ENCODE data around the gene CCDC106. TPM values are rescaled to one million over a fixed set of nuclear protein-coding genes. Genes with fewer than 3 reads are reported as not detected.

Gene CCDC106
- total RNA-seq, 2 experiments from 2014 or later, result 8.3 to 8.8 TPM

DNA sequence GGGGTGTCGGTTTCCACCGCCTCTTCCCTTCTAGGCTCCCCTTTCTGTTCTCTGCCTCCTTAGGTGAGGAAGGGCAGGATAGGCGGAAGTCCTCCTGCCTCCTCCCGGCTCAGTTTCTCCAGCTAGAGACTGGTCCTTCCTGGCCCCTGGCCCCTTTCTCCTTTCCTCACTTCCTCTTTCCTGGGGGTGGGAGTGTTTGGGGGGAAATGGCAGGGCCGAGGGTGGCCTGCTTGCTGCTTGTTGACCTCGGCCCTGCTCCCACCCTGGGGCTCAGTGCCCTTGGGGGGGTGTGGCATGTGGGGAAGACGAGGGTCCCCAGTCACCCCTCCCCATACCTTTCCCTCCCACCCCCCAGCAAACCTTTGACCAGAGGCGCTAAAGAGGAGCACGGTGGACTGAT lies 11.8 kb downstream of the CCDC106 start:
- Mint-ChIP-seq H3K4me1 (peaks cover 42% of the 10 kb centered on the region), H3K27ac (no peak overlapping the region), H3K36me3 (ENCODE audit: low read depth) (peaks cover 50% of the 10 kb centered on the region), H3K9me3 (no peaks in the 10 kb centered on the region), H3K4me3 (no peak overlapping the region), H3K27me3 (no peaks in the 10 kb centered on the region)
- ChIA-PET POLR2A (no interaction called here), CTCF (no interaction called here)
- DNase-seq, result no peak

GRCh38 chr19:55660404-55660803 lies 12.4 kb downstream of the CCDC106 start:
- H3K27ac Mint-ChIP-seq, result no peak overlapping the region
- peaks cover 42% of the 10 kb centered on the region for H3K4me1 Mint-ChIP-seq
- H3K36me3 Mint-ChIP-seq (ENCODE audit: low read depth), result peaks cover 51% of the 10 kb centered on the region
- H3K27me3 Mint-ChIP-seq, result no peaks in the 10 kb centered on the region
- ChIA-PET POLR2A (no interaction called here), CTCF (no interaction called here)
- DNase-seq, result no peak
- no peak overlapping the region for H3K4me3 Mint-ChIP-seq
- H3K9me3 Mint-ChIP-seq, result no peaks in the 10 kb centered on the region

DNA sequence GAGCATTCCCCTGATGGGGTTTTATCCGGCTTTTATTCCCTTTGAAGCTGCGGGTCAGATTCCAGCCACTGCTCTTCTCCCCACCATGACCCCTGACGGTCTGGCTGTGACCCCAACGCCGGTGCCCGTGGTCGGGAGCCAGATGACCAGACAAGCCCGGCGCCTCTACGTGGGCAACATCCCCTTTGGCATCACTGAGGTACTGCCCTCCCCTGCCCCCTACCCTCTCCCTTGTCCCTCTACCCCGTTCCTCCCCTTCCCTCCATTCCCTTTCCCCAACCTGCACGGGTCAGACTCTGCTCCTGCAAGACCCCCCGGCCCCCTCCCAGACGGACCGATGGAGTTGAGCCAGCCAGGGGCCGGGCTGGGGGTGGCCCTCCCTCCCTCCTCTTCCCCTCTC lies 13.0 kb downstream of the CCDC106 start:
- CTCF ChIA-PET, result no interaction called here
- no peaks in the 10 kb centered on the region for H3K27me3 Mint-ChIP-seq
- peaks cover 38% of the 10 kb centered on the region for H3K4me1 Mint-ChIP-seq
- H3K4me3 Mint-ChIP-seq, result no peak overlapping the region
- POLR2A ChIA-PET, result no interaction called here
- H3K27ac Mint-ChIP-seq, result no peak overlapping the region
- DNase-seq, result no peak
- peaks cover 49% of the 10 kb centered on the region for H3K36me3 Mint-ChIP-seq (ENCODE audit: low read depth)
- no peaks in the 10 kb centered on the region for H3K9me3 Mint-ChIP-seq

DNA sequence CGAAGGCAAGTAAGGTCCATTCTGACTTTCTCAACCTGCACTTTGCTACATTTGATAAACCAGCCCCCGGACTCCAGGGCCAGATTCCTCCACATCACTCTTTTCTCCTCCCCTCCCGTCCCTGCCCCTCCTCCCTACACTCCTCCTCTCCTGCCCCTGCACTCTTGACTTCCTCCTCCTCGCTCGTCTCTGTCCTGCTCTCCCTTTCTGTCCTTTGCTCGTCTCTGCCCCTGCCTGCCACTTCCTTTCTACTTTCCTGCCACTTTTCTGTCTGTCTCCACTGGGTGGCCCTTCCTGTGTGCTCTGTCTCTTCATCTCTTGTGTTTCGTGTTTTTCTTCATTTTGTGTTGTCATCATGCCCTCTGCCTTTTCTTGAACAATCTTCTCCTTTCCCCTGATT lies 13.8 kb downstream of the CCDC106 start:
- CTCF ChIA-PET, result no interaction called here
- no peak for DNase-seq
- H3K4me1 Mint-ChIP-seq, result peaks cover 30% of the 10 kb centered on the region
- no peaks in the 10 kb centered on the region for H3K9me3 Mint-ChIP-seq
- H3K36me3 Mint-ChIP-seq (ENCODE audit: low read depth), result peaks cover 48% of the 10 kb centered on the region
- H3K4me3 Mint-ChIP-seq, result no peak overlapping the region
- POLR2A ChIA-PET, result no interaction called here
- H3K27me3 Mint-ChIP-seq, result no peaks in the 10 kb centered on the region
- peak overlapping the region; percentile 47 for H3K27ac Mint-ChIP-seq

- no peaks in the 10 kb centered on the region for H3K27me3 Mint-ChIP-seq
- CTCF ChIA-PET, result interaction anchor here (0.5 to 1.8 kb wide), 5 partner anchors 9 to 1716 kb away, joined by 3 to 5 read pairs (median 4); partner anchors contain the start of gene U2AF2
- peaks cover 53% of the 10 kb centered on the region for H3K36me3 Mint-ChIP-seq (ENCODE audit: low read depth)
- H3K9me3 Mint-ChIP-seq, result no peaks in the 10 kb centered on the region
- H3K27ac Mint-ChIP-seq, result no peak overlapping the region
- H3K4me3 Mint-ChIP-seq, result no peak overlapping the region
- peaks cover 15% of the 10 kb centered on the region for H3K4me1 Mint-ChIP-seq
- DNase-seq, result no peak
- POLR2A ChIA-PET, result no interaction called here
Measured at GRCh38 chr19:55663846-55664536, 16.0 kb downstream of the CCDC106 start.

- peaks cover 62% of the 10 kb centered on the region for H3K36me3 Mint-ChIP-seq (ENCODE audit: low read depth)
- no peak overlapping the region for H3K27ac Mint-ChIP-seq
- peaks cover 14% of the 10 kb centered on the region for H3K4me1 Mint-ChIP-seq
- no peak overlapping the region for H3K4me3 Mint-ChIP-seq
- H3K9me3 Mint-ChIP-seq, result no peaks in the 10 kb centered on the region
- no peaks in the 10 kb centered on the region for H3K27me3 Mint-ChIP-seq
- DNase-seq, result no peak
- ChIA-PET CTCF (interaction anchor here (0.9 to 2.5 kb wide), 4 partner anchors 9 to 27 kb away, joined by 4 to 11 read pairs (median 6); partner anchors contain the start of gene U2AF2), POLR2A (no interaction called here)
Measured at GRCh38 chr19:55666343-55667005, 18.5 kb downstream of the CCDC106 start.

DNA sequence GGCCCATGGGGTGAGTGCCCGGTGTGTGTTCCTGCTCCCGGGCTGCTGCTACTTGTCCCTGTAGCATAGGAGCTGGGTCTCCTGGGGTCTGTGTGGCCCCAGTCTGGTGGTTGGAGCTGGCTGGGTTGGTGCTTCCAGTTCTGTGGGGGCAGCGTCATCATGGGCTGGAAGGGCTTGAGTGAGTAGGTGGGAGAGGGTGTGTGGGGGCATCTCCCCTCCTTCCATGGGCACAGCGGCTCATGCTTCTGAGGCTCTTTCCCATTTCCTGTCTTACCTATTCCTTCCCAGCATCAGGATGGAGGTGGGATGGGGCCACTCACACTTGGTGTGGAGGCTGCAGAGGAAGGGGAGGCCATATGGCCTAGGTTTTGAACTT lies 19.0 kb downstream of the CCDC106 start:
- POLR2A ChIA-PET, result no interaction called here
- H3K4me3 Mint-ChIP-seq, result no peak overlapping the region
- H3K36me3 Mint-ChIP-seq (ENCODE audit: low read depth), result peaks cover 57% of the 10 kb centered on the region
- DNase-seq, result no peak
- H3K27ac Mint-ChIP-seq, result no peak overlapping the region
- CTCF ChIA-PET, result interaction anchor here (2.5 kb wide), 1 partner anchor 13 kb away, joined by 11 read pairs; the partner anchor contains the start of gene U2AF2
- H3K4me1 Mint-ChIP-seq, result peaks cover 10% of the 10 kb centered on the region
- H3K27me3 Mint-ChIP-seq, result no peaks in the 10 kb centered on the region
- H3K9me3 Mint-ChIP-seq, result no peaks in the 10 kb centered on the region

DNA sequence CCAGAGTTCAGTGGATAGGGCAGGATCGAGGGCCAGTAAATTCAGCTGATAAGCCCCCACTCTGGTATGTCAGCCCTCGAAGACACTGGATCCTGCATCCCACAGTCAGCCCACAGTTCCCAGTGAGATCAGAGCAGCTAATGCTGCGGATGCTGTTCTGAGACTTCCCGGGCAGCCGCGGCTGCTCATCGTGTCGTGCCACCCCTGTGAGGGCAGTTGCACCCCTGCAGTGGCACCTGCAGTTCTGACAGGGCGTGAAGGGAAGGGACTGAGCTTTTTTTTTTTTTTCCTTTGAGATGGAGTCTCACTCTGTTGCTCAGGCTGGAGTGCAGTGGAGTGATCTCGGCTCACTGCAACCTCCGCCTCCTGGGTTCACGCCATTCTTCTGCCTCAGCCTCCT lies 19.5 kb downstream of the CCDC106 start:
- POLR2A ChIA-PET, result no interaction called here
- CTCF ChIA-PET, result interaction anchor here (2.5 kb wide), 1 partner anchor 13 kb away, joined by 11 read pairs; the partner anchor contains the start of gene U2AF2
- Mint-ChIP-seq H3K4me3 (no peak overlapping the region), H3K9me3 (no peaks in the 10 kb centered on the region), H3K36me3 (ENCODE audit: low read depth) (peaks cover 58% of the 10 kb centered on the region), H3K27ac (no peak overlapping the region), H3K4me1 (peaks cover 12% of the 10 kb centered on the region), H3K27me3 (no peaks in the 10 kb centered on the region)
- no peak for DNase-seq

DNA sequence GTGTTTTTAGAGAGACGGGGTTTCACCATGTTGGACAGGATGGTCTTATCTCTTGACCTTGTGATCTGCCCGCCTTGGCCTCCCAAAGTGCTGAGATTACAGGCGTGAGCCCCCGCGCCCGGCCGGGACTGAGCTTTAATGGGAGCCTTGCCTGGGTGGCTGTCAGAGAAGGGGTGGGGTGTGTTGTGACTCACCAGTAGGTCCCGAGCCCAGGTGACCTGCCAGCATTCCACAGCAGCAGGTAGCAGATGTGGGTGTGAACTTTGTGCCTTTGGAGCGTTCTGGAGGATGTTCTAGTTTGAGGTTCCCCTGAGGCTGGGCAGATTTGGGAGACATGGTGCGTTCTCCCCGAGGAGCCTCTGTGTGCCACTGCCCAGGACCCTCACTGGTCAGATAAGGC lies 19.9 kb downstream of the CCDC106 start:
- Mint-ChIP-seq H3K27me3 (no peaks in the 10 kb centered on the region), H3K27ac (peak overlapping the region; percentile 25), H3K36me3 (ENCODE audit: low read depth) (peaks cover 54% of the 10 kb centered on the region), H3K4me3 (no peak overlapping the region), H3K9me3 (no peaks in the 10 kb centered on the region), H3K4me1 (peaks cover 8% of the 10 kb centered on the region)
- POLR2A ChIA-PET, result no interaction called here
- CTCF ChIA-PET, result interaction anchor here (0.7 to 2.5 kb wide), 2 partner anchors 13 to 143 kb away, joined by 3 to 11 read pairs; partner anchors contain the start of gene U2AF2
- DNase-seq, result no peak

- no peak overlapping the region for H3K27ac Mint-ChIP-seq
- no peaks in the 10 kb centered on the region for H3K27me3 Mint-ChIP-seq
- CTCF ChIA-PET, result interaction anchor here (0.5 to 1.0 kb wide), 4 partner anchors 12 to 142 kb away, joined by 3 to 5 read pairs (median 4); no protein-coding TSS in a partner anchor
- H3K4me3 Mint-ChIP-seq, result no peak overlapping the region
- DNase-seq, result no peak
- no peaks in the 10 kb centered on the region for H3K9me3 Mint-ChIP-seq
- peaks cover 14% of the 10 kb centered on the region for H3K4me1 Mint-ChIP-seq
- POLR2A ChIA-PET, result no interaction called here
- H3K36me3 Mint-ChIP-seq (ENCODE audit: low read depth), result peaks cover 50% of the 10 kb centered on the region
Measured at GRCh38 chr19:55668603-55669348, 20.8 kb downstream of the CCDC106 start.

GRCh38 chr19:55669418-55670279 lies 21.6 kb downstream of the CCDC106 start:
- Mint-ChIP-seq H3K4me1 (peaks cover 18% of the 10 kb centered on the region), H3K27ac (peak overlapping the region; percentile 36), H3K9me3 (no peaks in the 10 kb centered on the region), H3K27me3 (no peaks in the 10 kb centered on the region), H3K36me3 (ENCODE audit: low read depth) (peaks cover 46% of the 10 kb centered on the region), H3K4me3 (no peak overlapping the region)
- DNase-seq, result no peak
- ChIA-PET CTCF (interaction anchor here (0.5 to 1.0 kb wide), 2 partner anchors 13 to 16 kb away, joined by 3 to 5 read pairs; no protein-coding TSS in a partner anchor), POLR2A (no interaction called here)

DNA sequence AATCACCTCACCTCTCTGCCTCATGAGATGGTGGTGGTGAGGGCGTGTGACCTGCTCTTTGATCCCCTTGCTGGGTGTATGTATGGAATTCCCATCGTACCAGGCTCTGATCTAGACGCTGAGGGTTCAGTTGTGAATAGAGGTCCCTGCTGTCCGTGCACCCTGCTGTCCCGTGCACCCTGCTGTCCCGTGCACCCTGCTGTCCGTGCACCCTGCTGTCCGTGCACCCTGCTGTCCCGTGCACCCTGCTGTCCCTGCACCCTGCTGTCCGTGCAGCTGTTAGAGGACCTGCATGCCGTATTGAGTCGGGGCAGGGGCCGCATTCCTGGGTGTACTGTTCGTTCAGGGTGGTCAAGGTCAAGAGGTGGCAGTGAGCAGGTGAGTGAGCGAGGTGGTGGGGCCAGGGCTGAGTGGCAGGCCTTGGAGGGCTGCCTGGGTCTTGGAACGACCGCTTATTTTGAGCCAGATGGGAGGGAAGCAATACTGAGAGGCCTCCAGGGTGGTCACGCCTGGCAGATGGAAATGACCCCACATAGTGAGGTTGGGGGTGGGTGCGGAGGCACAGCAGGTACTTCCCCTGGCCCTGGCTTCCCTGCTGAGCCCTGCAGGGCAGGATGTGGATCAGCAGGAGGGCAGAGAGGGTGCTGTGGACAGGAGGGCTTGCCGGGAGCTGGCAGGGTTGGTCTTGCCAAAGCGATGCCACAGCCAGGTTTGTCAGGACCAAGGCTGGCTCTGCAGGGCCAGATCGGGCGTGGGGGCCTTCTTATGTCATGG lies 22.5 kb downstream of the CCDC106 start:
- ChIA-PET CTCF (interaction anchor here (1.0 to 1.2 kb wide), 2 partner anchors 12 to 13 kb away, joined by 3 to 4 read pairs; no protein-coding TSS in a partner anchor), POLR2A (no interaction called here)
- H3K4me3 Mint-ChIP-seq, result no peak overlapping the region
- no peaks in the 10 kb centered on the region for H3K27me3 Mint-ChIP-seq
- no peak overlapping the region for H3K27ac Mint-ChIP-seq
- peaks cover 19% of the 10 kb centered on the region for H3K4me1 Mint-ChIP-seq
- no peaks in the 10 kb centered on the region for H3K9me3 Mint-ChIP-seq
- H3K36me3 Mint-ChIP-seq (ENCODE audit: low read depth), result peaks cover 43% of the 10 kb centered on the region
- DNase-seq, result no peak
